Middle frontal gyrus (tissue), 1 donor: ENCODE results near the gene SURF2.

Experiments
- DNase-seq: peaks from one replicate; pipeline ENCODE4 v3.0.0-alpha.2; 2015; ENCODE audit warnings: low spot score; ENCODE audit errors: extremely low spot score

Gene SURF2

GRCh38 chr9:133335924-133336811 lies 20.2 kb upstream of the SURF2 start, which contains the start of gene SURF6:
Gene SURF6, minus strand, starts transcription at chr9:133336188. Its CDS starts 56 bp downstream, at chr9:133336132.
- peak; percentile 86 for DNase-seq

- no peak for DNase-seq
These were observed 16.7 kb upstream of the SURF2 start for GRCh38 chr9:133339641-133340040.

DNA sequence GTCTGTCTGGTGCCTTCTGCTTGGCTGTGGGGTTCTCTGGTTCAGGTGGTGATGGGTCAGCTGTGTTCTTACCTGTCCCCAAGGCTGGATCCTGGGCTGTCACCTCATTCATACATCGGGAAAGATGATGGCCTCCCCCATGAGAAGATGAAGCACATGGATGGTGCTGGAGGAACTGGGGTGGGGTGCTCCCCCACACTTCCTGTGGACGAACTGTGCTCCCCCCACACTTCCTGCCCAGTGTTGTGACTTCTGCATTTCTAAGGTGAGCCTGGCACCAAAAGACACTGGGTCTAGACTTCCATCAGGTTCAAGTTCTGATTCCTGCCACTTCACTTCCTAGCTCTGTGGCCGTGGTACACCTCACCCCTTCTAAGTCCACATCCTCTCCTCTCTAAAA lies 16.1 kb upstream of the SURF2 start:
- no peak for DNase-seq

GRCh38 chr9:133340916-133341315 lies 15.4 kb upstream of the SURF2 start:
- DNase-seq = no peak

DNA sequence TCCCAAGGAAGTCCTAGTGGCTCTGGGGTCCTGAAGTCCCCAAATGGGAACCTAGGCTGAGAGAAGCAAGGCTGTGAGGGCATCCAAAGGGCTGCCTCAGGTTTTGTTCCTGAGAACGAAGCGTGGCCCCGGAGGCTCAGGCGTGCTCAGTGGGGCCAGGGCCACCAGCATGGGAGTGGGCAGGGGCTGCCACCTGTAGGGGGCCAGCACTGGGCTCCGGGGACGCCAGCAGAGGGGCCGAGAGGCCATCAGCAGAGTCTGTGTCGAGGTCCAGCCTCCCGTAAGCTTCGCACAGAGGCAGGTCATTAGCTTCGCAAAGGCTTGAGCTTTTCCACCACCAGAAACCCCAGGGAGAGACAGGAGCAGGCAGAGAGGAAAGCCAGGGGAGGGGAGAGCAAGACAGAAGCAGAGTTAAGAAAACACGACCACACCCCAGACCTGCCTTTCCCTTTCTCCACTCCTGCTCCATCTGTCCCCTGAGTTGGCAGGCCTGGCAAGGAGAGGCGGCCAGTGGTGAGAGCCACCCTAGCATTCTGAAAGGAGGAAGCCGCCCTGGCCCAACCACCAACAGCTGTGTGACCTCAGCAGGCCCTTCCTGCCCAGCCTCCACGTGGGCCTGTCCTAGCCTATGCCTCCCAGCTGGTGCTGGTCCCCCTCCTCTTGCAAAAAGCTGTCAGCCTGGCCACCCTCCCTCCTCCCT lies 14.8 kb upstream of the SURF2 start:
- no peak for DNase-seq

- DNase-seq = no peak
These were observed 14.3 kb upstream of the SURF2 start for GRCh38 chr9:133342069-133342406.

DNA sequence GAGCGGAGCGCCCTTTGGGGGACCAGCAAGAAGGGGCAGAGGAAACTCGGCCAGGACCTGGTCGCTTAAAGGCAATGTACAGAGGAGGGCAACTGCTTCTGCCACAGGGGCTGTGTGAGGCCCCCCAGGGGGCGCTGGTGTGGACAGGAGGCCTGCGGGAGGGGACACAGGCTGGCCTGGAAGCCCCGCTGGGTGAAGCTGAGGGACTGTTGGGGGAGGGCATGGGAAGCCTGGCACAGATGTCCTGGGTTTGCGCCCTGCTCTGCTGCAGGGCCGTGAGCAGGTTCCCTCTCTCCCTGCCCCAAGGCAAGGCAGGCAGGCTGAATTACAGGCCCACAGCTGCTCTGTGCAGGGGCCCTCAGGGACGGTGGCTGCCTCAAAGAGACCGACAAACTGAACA lies 13.8 kb upstream of the SURF2 start:
- DNase-seq = no peak

- no peak for DNase-seq
These were observed 12.3 kb upstream of the SURF2 start for GRCh38 chr9:133344071-133344470.

GRCh38 chr9:133344979-133345378 lies 11.4 kb upstream of the SURF2 start:
- DNase-seq = no peak

DNA sequence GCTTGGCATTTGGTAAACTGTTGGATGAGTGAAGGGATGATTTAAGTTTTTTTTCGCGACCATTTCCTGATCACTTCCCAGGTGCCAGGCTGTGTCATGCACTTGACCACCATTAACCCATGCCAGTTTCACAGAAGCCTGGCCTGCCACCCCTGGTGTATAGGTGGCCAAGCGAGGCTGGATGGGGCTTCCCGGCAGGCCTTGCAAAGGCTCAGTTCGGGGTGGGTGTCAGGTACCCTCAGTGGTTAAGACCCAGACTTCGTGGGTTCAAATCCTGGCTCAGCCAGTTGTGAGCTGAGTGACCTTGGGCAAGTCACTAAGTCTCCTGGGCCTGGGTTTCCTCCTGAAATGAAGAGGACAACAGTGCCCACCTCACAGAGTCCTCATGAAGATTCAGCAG lies 10.8 kb upstream of the SURF2 start:
- DNase-seq = no peak

DNA sequence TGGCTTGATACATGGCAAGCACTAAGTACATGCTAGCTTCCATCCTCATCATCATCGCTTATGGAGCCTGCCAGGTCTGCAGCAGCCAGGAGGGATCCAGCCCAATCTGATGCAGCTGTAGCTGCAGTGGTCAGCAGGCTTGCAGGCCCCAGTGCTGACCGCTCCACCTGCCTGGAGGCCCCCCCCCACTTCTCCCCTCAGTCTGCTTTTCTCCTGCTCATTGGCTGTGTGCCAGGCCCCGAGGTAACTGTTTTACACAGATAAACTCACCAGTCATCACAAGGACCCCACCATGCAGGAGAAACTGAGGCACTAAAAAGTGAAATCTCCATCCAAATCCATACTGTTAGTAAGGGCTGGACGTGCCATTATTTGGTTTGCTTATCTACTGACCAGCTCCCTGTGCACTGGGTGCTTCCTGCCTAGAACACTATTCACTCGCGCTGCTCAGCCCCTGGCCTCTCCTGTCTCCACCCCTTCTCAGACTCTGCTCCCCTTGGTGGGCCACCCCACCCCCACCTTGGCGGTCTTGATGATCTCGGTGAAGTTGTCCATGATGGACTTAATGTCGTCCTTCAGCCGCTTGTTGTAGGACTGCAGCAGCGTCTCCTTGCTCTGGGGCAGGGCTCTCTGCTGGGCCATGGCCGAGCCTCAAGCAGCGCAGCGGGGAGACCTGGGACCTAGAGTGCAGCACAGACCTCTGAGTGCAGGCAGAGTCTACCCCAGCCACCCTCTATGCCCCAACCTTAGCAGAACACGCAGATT lies 10.1 kb upstream of the SURF2 start:
- DNase-seq = no peak

GRCh38 chr9:133347515-133347984 lies 8.8 kb upstream of the SURF2 start:
- no peak for DNase-seq

- peak; percentile 85 for DNase-seq
These were observed 8.2 kb upstream of the SURF2 start, which contains the start of the genes MED22 and RPL7A for GRCh38 chr9:133347985-133348717. Gene MED22, minus strand, starts transcription at chr9:133348131. Its CDS starts 1,469 bp downstream, at chr9:133346662. Gene RPL7A, plus strand, starts transcription at chr9:133348218. Its CDS starts 26 bp downstream, at chr9:133348244.

DNA sequence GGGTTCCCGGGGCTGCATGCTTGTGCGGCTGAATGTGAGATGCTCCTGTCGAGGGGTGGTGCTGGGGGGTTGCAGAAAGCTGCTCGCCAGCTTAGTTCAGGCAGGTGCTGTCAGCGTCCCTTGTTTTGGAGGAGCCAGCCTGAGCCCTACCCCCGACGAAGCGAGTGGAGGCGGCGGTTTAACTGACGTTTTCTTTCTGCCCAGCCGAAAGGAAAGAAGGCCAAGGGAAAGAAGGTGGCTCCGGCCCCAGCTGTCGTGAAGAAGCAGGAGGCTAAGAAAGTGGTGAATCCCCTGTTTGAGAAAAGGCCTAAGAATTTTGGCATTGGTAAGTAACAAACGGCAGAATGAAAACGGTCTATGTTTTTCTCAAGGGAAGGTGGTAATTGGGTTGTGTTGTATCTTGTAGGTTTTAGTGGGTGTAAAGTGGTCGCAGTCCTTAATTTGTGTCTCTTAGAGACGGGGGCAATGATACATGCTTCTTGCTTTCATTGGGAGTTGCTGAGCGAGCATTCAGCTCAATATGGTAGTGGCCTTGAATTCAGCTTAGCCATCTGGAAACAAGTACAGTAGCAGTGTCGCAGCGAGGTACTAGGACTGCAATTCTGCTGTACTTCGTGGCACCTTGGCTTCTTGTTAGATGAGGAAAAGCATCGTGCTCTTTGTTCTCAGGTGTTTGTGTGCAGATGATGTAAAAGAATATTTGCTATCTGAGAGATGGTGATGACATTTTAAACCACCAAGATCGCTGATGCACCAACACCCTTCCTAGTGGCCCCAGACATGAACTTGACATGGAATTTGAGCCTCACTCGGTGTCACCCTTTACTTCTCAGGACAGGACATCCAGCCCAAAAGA lies 7.4 kb upstream of the SURF2 start:
- DNase-seq = no peak

DNA sequence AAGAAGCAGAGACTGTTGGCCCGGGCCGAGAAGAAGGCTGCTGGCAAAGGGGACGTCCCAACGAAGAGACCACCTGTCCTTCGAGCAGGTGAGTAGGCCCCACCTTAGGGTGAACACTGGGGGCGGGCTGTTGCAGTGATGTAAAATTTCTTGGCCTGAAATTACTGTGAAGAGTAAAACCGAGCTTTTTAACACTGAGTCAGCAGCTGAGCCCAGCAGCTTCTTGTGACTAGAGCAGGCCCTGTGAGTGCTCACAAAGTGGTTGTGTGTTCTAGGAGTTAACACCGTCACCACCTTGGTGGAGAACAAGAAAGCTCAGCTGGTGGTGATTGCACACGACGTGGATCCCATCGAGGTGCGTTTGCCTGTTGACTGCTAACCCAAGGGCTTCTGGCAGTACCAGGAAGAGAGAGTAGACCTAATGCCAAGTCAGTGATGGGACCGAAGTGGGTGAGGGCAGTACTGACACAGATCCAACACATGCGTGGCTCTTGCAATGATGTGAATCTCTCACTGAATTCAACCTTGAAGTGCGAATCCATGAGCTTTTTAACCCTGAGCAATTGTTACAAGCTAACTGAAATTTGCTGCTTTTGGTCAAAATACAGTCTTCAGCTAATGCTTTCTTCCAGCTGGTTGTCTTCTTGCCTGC lies 6.3 kb upstream of the SURF2 start:
- DNase-seq = no peak

GRCh38 chr9:133351526-133351907 lies 4.8 kb upstream of the SURF2 start:
- DNase-seq = no peak

GRCh38 chr9:133351908-133352634 lies 4.3 kb upstream of the SURF2 start:
- no peak for DNase-seq

DNA sequence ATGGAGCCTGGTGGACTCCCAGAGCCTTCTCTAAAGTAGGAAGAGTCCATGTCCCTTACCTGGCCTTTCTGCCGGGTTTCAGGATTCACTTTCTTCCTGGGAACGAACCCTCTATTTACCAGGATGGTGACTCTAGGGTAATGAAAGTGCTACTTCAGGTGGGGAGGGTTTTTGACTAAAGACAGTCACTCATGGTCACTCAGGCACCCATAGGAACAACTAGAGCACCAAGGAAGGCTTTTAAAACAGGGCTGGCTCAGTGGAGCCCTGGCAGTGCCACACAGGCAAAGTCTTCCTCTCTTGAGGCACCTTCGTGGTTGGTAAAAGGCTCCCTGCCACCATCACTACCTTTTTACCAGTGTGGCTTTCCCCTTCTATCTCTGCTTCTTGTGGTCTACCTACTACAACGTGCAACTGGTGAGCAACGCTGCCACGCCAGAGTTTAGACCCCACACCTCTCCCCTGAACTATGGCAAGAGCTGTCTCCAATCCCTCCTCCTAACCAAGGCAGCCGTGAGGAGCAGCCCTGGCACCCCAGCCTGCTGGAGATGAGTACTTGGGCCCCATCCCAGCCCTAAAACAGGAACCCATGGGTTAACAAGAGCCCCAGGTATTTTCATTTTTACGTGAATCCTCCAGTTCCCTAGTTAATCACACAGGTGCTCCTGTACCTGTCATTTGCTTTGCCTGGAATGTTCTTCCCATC lies 3.6 kb upstream of the SURF2 start:
- no peak for DNase-seq
